Astrocyte (in vitro differentiated cells and primary cell): Measurements from ENCODE around the gene WDR5. TPM values are rescaled to one million over a fixed set of nuclear protein-coding genes. Genes with fewer than 3 reads are reported as not detected.

Experiments used
- DNase-seq: peaks from one replicate; pipeline ENCODE4 v3.0.0-alpha.2; 2010; ENCODE audit warnings: low read depth
- FAIRE-seq: peaks from 2 replicates; lab custom pipeline; 2011; peaks lifted over from hg19 to GRCh38; lab: Jason Lieb, UNC
- H2AFZ ChIP-seq: 2 replicates; pipeline ENCODE4 v1.6.0; 2012; ENCODE audit warnings: low read depth, low read length, inconsistent platforms
- H3K27ac ChIP-seq: 2 replicates; pipeline ENCODE4 v1.5.1; 2011; ENCODE audit warnings: low read depth, low read length, inconsistent platforms
- H3K27me3 ChIP-seq: 2 replicates; pipeline ENCODE4 v1.6.0; 2011; ENCODE audit warnings: low read length, inconsistent platforms; ENCODE audit not compliant: insufficient read depth
- H3K36me3 ChIP-seq: 2 replicates; pipeline ENCODE4 v1.5.1; 2011; ENCODE audit warnings: low read length, inconsistent platforms; ENCODE audit not compliant: insufficient read depth
- H3K4me1 ChIP-seq: 2 replicates; pipeline ENCODE4 v1.5.1; 2011; ENCODE audit warnings: low read length, inconsistent platforms; ENCODE audit not compliant: insufficient read depth
- H3K4me2 ChIP-seq: 2 replicates; pipeline ENCODE4 v1.6.0; 2012; ENCODE audit warnings: low read length, inconsistent platforms
- H3K4me3 ChIP-seq: 2 replicates; pipeline ENCODE4 v1.5.1; 2011; ENCODE audit warnings: low read depth, mild to moderate bottlenecking, low read length, inconsistent platforms; ENCODE audit not compliant: insufficient read depth
- H3K79me2 ChIP-seq: 2 replicates; pipeline ENCODE4 v1.6.0; 2012; ENCODE audit warnings: mild to moderate bottlenecking, low read length, inconsistent platforms; ENCODE audit not compliant: insufficient read depth
- H3K9ac ChIP-seq: 2 replicates; pipeline ENCODE4 v1.6.0; 2012; ENCODE audit warnings: mild to moderate bottlenecking, low read length, inconsistent platforms
- H3K9me3 ChIP-seq: 2 replicates; pipeline ENCODE4 v1.5.1; 2012; ENCODE audit warnings: low read depth, mild to moderate bottlenecking, low read length, inconsistent platforms; ENCODE audit not compliant: insufficient read depth
- H4K20me1 ChIP-seq: 2 replicates; pipeline ENCODE4 v1.6.0; 2012; ENCODE audit warnings: low read length, inconsistent platforms; ENCODE audit not compliant: insufficient read depth
- H3K27ac Mint-ChIP-seq: one replicate; pipeline ENCODE4 v1.8.0; 2021; ENCODE audit warnings: mild to moderate bottlenecking, mixed read lengths; ENCODE audit not compliant: unreplicated experiment
- H3K27me3 Mint-ChIP-seq: one replicate; pipeline ENCODE4 v1.8.0; 2021; ENCODE audit warnings: low read depth, mixed read lengths; ENCODE audit not compliant: unreplicated experiment
- H3K36me3 Mint-ChIP-seq: one replicate; pipeline ENCODE4 v1.8.0; 2021; ENCODE audit warnings: low read depth, mixed read lengths; ENCODE audit not compliant: unreplicated experiment
- H3K4me1 Mint-ChIP-seq: one replicate; pipeline ENCODE4 v1.8.0; 2021; ENCODE audit warnings: low read depth, mixed read lengths; ENCODE audit not compliant: unreplicated experiment
- H3K4me3 Mint-ChIP-seq: one replicate; pipeline ENCODE4 v1.8.0; 2021; ENCODE audit warnings: mild to moderate bottlenecking, moderate library complexity, mixed read lengths; ENCODE audit not compliant: unreplicated experiment
- H3K9me3 Mint-ChIP-seq: one replicate; pipeline ENCODE4 v1.8.0; 2021; ENCODE audit warnings: mild to moderate bottlenecking, mixed read lengths; ENCODE audit not compliant: unreplicated experiment
- CTCF ChIP-seq: IDR thresholded peaks from 2 replicates; pipeline ENCODE4 v1.5.1; 2011; ENCODE audit warnings: low read depth, mild to moderate bottlenecking, inconsistent platforms, low read length, moderate library complexity; ENCODE audit not compliant: insufficient read depth
- EZH2 ChIP-seq: IDR thresholded peaks from 2 replicates; pipeline ENCODE4 v1.6.1; 2012; ENCODE audit warnings: mild to moderate bottlenecking, low read length, inconsistent platforms; ENCODE audit not compliant: insufficient read depth
- total RNA-seq: library from RNA; stranded (reverse); gene quantifications from 2 replicates; pipeline ENCODE4 v1.2.1, GENCODE V29; 2021

Gene WDR5
- total RNA-seq, 1 donor from 2014 or later, result 28.1 TPM

- H3K4me1 ChIP-seq, result peaks cover 18% of the 10 kb centered on the region
- H4K20me1 ChIP-seq, result peaks cover 48% of the 10 kb centered on the region
- H3K79me2 ChIP-seq, result peaks cover 51% of the 10 kb centered on the region
- H3K27ac ChIP-seq, result peak overlapping the region; percentile 37
- peaks cover 5% of the 10 kb centered on the region for H3K36me3 ChIP-seq
- Mint-ChIP-seq H3K9me3 (no peaks in the 10 kb centered on the region), H3K27ac (no peak overlapping the region), H3K4me1 (peaks cover 16% of the 10 kb centered on the region), H3K36me3 (peaks cover 3% of the 10 kb centered on the region), H3K4me3 (peak overlapping the region; percentile 94), H3K27me3 (peaks cover 3% of the 10 kb centered on the region)
- H3K27me3 ChIP-seq, result no peaks in the 10 kb centered on the region
- no peak for DNase-seq
- H3K4me2 ChIP-seq, result peak overlapping the region; percentile 95
- peak overlapping the region; percentile 27 for H2AFZ ChIP-seq
- H3K9me3 ChIP-seq, result no peaks in the 10 kb centered on the region
- H3K9ac ChIP-seq, result peak overlapping the region; percentile 92
- TF ChIP-seq EZH2 (no peak), CTCF (no peak)
- FAIRE-seq, result no peak
- H3K4me3 ChIP-seq, result peak overlapping the region; percentile 83
Measured at GRCh38 chr9:134136118-134136995, 475 bp downstream of the WDR5 start.

GRCh38 chr9:134136996-134137299, 1.1 kb downstream of the WDR5 start:
- Histone ChIP-seq H3K4me3 (peak overlapping the region; percentile 83), H3K27ac (peak overlapping the region; percentile 37), H4K20me1 (peaks cover 53% of the 10 kb centered on the region), H3K4me2 (peak overlapping the region; percentile 95), H3K9ac (peak overlapping the region; percentile 92), H3K27me3 (no peaks in the 10 kb centered on the region), H3K79me2 (peaks cover 52% of the 10 kb centered on the region), H2AFZ (no peak overlapping the region), H3K9me3 (no peaks in the 10 kb centered on the region), H3K36me3 (peaks cover 10% of the 10 kb centered on the region), H3K4me1 (peaks cover 18% of the 10 kb centered on the region)
- peak overlapping the region; percentile 94 for H3K4me3 Mint-ChIP-seq
- H3K27me3 Mint-ChIP-seq, result no peaks in the 10 kb centered on the region
- peaks cover 7% of the 10 kb centered on the region for H3K36me3 Mint-ChIP-seq
- FAIRE-seq, result no peak
- DNase-seq, result no peak
- H3K9me3 Mint-ChIP-seq, result no peaks in the 10 kb centered on the region
- peaks cover 16% of the 10 kb centered on the region for H3K4me1 Mint-ChIP-seq
- H3K27ac Mint-ChIP-seq, result no peak overlapping the region
- TF ChIP-seq EZH2 (no peak), CTCF (no peak)

GRCh38 chr9:134138292-134138691, 2.4 kb downstream of the WDR5 start:
- Mint-ChIP-seq H3K9me3 (no peaks in the 10 kb centered on the region), H3K27ac (peak overlapping the region; percentile 45), H3K27me3 (no peaks in the 10 kb centered on the region), H3K4me1 (peaks cover 16% of the 10 kb centered on the region), H3K36me3 (peaks cover 10% of the 10 kb centered on the region), H3K4me3 (peak overlapping the region; percentile 17)
- peak overlapping the region; percentile 5 for H3K9ac ChIP-seq
- H4K20me1 ChIP-seq, result peaks cover 59% of the 10 kb centered on the region
- peaks cover 58% of the 10 kb centered on the region for H3K79me2 ChIP-seq
- no peak for FAIRE-seq
- H2AFZ ChIP-seq, result no peak overlapping the region
- no peak for DNase-seq
- no peak for TF ChIP-seq CTCF
- no peak for TF ChIP-seq EZH2
- no peaks in the 10 kb centered on the region for H3K9me3 ChIP-seq
- no peak overlapping the region for H3K4me3 ChIP-seq
- H3K4me1 ChIP-seq, result peaks cover 18% of the 10 kb centered on the region
- peaks cover 17% of the 10 kb centered on the region for H3K36me3 ChIP-seq
- H3K27ac ChIP-seq, result no peak overlapping the region
- H3K4me2 ChIP-seq, result peak overlapping the region; percentile 59
- no peaks in the 10 kb centered on the region for H3K27me3 ChIP-seq
